HG02623 (cell line): ENCODE measurements around the gene CHST13.

Source experiments
- ATAC-seq: cut with Tn5 transposase; IDR thresholded peaks from one replicate; pipeline ENCODE4 v1.9.1; 2021; ENCODE audit warnings: moderate library complexity; ENCODE audit not compliant: unreplicated experiment

The CHST13 gene

DNA sequence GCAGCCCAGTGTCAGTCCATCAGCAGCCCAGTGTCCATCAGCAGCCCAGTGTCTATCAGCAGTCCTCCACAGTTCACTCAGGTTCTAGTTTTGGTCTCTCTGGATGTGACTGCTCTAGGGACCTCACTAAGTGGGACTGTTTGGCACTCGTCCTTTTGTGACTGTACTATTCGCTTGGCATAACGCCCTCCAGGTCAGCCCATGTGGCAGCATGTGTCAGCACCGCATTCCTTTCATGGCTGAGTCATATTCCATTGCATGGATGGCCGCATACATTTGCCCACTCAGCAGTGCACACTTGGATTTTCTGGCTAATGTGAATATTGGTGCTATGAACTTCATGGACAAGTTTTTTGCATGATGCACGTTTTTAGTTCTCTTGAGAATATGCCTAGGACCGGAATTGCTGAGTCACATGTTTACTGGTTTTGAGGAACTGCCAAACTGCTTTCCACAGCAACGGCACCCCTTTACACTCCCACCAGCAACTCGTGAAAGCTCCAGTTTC, 16.4 kb downstream of the CHST13 start:
- ATAC-seq: no peak

GRCh38 chr3:126540951-126541627, 17.1 kb downstream of the CHST13 start:
- ATAC-seq: no peak

GRCh38 chr3:126541628-126542339, 17.8 kb downstream of the CHST13 start:
- ATAC-seq: no peak

- no peak for ATAC-seq
Observed at GRCh38 chr3:126542340-126543241, 18.6 kb downstream of the CHST13 start.

GRCh38 chr3:126543457-126544061, 19.6 kb downstream of the CHST13 start:
- ATAC-seq: no peak

DNA sequence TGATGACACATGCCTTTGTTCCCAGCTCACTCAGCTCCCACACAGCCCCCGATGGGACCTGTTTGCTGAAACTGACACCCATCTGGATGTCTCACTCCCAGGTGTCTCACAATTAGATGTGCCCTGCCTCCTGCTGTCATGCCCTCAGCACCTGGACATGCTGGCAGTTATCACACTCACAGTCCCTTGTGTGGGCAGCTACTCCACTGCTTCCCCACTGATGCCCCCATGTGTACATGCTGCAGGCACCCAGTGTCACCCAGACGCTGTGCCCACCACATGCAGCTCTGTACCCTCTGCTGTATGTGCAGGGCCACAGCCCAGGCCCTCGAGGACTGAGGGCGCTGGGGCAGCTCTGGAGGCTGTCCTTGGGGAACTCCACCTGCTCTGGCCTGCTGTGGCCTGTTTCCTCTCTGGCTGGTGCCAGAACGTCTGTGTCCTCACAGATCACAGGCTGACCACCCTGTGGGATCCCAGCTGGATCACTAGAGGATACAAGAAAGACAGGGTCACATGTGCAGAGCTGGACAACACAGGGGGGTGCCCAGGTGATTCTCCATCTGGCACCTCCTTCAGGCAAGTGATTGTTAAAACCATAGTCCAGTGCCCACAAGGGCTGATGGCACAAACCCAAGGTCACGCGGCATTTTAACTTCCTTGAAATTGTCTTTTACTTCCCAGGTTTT, 20.8 kb downstream of the CHST13 start:
- ATAC-seq: no peak

DNA sequence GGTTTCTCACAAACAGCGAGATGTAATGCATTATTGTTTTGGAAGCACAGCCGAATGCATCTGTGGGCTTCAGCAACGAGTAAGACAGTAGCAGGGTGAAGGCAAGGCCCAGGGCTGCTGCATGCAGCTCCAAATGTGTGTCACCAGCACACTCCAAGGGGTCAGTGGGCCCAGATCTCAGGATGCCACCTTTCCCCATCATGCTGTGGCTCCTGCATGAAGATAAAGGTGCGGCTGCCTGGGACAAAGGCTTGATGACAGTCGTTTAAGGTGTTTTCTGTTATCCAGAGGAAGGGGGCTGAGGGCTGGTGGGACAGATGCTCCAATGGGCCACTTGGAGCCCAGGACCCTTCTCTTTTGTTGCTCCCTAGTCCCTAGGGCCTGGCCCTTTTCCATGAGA, 21.6 kb downstream of the CHST13 start:
- ATAC-seq: no peak

DNA sequence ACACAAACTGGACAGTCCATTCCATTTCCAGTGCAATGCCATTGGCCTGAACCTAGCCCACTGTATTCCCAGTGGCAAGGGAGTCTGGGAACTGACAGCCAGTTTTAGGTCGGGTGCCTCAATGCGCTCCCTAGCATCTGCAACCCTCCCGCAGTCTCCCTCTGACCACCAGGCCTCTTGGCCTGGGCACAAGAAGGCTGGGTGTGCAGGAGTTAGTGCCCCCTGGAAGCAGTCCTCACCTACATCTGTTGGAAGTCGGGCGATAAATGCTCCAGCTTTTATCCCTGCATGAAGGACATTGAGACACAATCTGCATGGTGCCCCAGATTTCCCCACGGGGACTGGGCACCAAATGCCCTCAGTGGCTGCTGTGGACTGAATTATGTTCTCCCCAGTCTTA, 22.1 kb downstream of the CHST13 start:
- no peak for ATAC-seq

DNA sequence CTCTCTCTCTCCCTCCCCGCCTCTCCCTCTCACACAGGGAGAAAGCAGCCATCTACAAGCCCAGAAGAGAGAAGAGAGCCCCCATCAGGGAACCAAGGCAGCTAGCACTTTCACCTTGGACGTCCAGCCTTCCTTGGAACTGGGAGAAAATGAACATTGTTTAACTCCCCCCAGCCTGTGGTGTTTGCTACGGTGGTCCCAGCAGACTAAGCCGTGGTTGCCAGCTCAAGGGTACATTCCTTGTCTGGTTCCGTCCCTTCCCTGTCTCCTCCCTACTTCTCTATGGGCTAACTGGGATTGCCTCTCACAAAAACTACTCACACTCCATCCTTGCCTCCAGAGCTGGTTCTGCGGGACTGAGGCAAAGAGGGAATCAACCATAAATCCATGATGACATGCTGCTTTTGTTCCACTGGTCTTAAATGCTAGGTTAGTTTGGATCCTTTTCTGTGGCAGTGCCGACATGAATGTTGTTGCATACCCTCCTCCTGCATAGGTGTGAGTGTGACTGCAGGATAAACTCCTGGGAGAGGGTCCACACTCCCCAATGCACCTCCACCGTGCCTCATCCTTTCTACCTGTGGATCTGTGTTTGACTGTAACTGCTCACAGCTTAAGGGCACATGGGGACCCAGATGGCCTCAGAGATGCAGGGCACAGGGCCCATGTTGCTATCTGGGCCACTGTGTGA, 22.7 kb downstream of the CHST13 start:
- no peak for ATAC-seq

DNA sequence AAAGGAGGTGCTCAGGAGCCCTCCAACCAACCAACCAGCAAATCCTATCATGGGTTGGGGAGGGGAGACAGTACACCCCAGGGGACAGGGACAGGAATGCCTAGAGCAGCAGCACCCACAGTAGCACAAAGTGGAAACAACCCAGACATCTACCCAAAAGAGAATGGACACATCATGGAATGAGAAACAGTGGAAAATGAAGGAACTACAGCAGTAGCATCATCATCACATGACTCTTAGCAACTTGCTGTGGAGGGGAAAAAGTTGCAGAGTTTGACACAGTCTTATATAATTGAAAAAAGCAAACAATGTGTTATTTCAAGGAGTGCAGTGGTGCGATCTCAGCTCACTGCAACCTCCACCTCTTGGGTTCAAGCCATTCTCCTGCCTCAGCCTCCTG, 23.8 kb downstream of the CHST13 start:
- no peak for ATAC-seq

DNA sequence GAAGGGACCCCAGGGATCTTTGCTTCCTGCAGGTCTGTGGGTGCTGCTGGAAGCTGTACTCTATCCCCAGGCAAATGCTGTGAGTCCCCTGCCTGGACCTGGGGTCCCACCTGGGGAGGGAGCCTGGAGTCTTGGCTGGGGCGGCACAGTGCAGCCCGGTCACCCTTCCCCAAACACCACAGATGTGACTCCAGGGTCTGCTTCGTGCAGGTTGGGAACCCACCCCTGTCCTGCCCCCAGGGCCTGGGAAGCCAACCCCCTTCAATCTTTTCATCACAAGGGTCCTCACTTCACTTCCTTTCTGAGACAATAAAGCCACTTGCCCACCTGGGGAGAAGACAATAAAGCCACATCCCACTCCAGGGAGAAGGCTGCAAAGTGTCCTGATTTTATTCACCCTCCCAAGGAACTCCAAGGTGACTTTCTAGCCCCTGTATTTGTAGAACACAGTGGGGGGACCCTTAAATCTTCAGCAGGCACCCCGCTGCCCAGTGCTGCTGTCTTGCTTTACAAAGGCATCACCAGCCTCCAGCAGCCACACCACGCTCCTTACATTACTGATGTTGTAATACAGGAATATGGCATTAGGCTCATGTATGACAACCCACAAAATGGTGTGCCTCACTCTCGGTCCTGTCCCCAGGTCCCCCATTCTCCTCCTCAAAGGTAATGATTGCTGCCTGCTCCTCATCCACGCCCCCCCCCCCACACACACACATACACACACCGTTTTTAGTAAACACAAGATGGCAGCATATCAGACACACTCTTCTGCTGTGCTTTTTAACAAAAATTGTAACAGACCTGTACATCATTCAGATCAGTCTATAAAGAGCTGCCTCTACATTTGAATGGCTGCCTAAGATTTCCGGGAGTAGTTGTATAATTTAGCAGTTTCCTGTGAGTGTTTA, 24.9 kb downstream of the CHST13 start:
- no peak for ATAC-seq

DNA sequence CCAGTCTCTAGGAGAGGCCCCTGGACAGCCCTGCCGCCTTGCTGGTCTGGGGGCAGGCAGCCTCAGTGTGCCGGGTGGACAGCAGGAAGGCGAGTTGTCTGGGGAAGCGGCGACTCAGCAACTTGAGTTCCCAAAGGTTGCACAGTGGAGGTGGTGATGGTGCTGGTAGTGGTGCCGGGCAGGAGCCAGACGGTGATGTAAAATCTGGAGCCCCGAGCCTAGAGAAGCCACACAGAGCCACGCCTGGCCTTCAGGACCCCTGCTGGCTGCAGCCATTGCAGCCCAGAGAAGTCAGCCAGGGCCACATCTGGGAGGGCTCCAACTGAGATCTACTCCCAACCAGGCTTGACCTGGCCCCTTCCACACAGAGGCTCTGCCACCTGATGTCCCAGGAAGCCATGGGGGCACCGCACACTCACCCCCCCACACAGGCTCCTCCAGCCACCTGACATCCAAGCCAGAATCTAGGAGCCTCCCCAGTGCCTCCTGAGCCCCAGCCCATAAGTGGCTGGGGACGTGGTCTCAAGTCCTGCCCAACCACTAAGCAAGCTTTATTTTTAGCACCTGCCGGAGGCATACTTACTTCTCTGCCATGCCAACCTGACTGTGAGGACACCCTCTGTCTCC, 26.0 kb downstream of the CHST13 start:
- ATAC-seq: no peak

DNA sequence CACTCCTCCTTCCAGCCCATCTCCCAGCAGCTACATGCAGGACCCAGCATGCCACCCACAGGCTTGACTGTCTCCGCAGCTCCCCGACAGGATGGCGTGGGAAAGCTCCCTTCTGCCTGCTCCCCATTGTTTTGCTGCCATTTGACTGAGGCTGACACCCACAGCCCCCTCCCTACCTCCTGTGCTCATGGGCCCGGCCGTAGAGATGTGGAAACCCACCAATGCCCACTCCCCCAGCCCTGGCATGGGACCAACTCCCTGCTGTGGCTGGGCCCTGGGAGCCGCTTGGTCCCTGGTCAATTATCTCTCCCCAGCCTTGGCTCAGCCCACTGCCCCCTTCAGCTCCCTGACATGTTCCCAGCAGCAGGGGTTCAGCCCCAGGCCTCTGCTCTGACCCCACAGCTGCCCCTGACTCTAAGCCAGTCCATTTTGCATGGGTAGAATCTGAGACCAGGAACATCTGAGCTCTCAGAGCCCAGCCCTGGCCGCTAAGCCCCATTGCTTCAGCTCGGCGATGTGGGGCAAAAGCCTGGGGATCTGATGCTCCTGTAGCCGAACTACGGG, 26.6 kb downstream of the CHST13 start:
- no peak for ATAC-seq

DNA sequence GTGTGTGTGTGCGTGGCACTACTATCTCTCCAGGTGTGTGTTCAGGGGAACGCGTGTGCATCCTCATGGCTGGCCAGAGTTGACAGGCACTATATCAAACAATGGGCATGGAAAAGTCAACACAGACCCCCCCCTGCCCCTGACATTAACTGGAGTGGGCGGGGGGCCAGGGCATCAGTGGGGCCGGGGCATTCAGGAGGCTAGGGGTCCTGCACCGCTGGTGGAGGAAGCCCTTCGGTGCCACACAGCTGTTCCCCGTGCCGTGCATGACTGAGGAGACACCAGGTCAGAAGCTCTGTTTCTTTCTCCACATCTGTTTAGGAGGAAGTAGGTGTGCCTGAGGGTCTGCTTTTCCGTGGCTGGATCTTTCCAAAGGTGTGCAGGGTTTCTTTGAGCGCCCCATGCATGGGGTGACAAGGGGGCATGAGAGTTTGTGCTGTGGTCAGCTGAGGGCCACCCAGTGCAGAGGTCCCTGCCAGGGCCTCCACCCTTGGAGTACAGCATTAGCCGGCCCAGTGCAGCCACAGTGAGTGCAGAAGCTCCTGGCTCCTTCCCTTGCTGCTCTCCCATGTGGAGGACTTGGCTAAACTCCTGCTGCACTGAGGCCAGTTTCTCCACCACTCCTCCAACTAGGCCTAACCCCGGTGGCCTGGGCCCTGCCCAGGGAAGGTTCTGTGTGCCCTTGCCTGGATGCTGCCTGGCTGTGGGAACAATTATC, 27.3 kb downstream of the CHST13 start:
- no peak for ATAC-seq

DNA sequence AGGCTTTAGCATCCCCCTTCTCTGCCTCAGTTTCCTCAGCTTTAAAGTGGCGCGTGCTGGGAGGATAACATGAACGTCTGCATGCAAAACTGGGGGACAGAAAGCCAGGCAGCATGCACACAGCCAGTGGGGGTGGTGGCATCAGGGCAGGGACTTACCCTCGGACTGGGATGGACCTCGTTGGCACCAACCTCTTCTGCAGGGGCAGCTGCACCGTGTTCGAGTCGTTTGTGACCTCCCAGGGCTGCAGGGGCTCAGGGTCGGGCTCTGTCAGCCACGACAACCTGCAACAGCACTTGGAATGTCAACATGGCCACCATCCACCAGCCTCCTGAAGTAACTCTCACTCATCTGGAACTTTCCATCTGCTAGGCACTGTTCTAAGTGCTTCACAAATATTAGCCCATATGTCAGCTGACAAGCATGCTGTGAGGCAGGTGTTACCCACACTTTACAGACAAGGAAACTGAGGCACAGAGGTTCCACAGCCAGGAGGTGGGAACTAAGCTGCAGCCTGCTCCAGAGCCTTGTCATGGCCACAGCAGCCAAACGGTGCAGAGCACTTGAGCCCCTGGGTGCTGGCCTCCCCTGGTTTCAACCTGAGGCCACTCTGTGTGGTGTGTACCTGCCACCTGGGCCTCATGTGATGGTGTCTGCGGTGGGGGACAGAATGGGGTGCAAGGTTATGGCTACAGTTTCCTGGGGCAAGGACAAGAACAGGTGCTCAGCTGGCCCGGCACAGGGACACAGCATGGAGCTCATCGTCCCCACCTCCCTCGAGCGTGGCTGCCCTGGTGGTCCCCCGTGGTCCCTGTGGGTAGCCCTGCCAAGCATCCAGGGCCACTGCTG, 28.1 kb downstream of the CHST13 start:
- ATAC-seq: no peak

DNA sequence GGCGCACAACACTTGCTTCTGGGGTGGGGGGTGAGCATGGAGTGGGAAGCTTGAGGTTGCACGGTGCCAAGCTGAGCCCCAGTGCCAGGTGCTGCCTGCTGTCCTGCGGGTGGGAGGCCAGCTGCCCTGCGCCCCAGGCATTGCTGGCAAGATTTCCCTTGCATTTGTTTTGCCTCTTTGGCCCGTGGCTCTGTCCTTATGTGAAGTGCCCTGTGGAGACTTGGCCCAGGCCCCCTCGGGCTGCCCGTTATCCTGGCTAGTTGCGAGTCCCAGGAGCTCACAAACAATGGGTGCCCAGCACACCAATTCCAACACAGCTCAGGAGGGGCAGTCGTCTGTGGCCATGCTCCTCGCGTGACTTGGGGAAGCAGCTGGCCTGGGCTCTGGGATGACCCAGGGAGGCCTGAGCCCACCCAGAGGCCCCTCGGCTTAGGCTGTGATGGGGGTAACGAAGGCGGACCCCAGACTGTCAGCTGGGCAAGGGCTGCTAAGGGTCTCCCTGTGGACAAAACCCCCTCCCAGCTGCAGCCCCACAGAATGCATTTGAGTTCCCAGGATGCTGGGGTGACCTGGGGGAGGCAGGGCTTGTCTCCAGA, 28.8 kb downstream of the CHST13 start:
- ATAC-seq: no peak
